K562 (cell line): Measurements from ENCODE around the gene AP2S1. TPM values are rescaled to one million over a fixed set of nuclear protein-coding genes. Genes with fewer than 3 reads are reported as not detected.
A peak's percentile ranks its signal among the peaks of the same experiment; 100 is the strongest.

Source experiments
- ELK3 ChIP-seq: fragments of 450-650 bp; formaldehyde crosslinking; IDR thresholded peaks from 2 replicates; pipeline ENCODE4 v1.4.0; 2020; ENCODE audit warnings: mild to moderate bottlenecking
- FOXA1 ChIP-seq: fragments of 450-650 bp; IDR thresholded peaks from 2 replicates; pipeline ENCODE4 v1.6.1; 2016; ENCODE audit warnings: mild to moderate bottlenecking, borderline replicate concordance
- FOXA3 ChIP-seq, 2 experiments: fragments of 450-650 bp in 1 of 2; sonication (generic) in 1 of 2; formaldehyde crosslinking; IDR thresholded peaks in 1 of 2; conservative IDR thresholded peaks in 1 of 2; 2 replicates each; pipeline versions ENCODE4 v1.4.0 to v1.8.0; 2020 to 2022; ENCODE audit warnings: mild to moderate bottlenecking in 2 of 2, missing genetic modification reagents in 1 of 2
- FOXO4 ChIP-seq: fragments of 450-650 bp; formaldehyde crosslinking; IDR thresholded peaks from 2 replicates; pipeline ENCODE4 v1.4.0; 2020; ENCODE audit warnings: mild to moderate bottlenecking, moderate library complexity
- HEY1 ChIP-seq: fragments of 250-450 bp; sonication (Bioruptor Pico); IDR thresholded peaks from 2 replicates; pipeline ENCODE4 v1.5.0; 2020; ENCODE audit warnings: mild to moderate bottlenecking, moderate library complexity, borderline replicate concordance
- MCM3 ChIP-seq: fragments of 450-650 bp; IDR thresholded peaks from 2 replicates; pipeline ENCODE4 v1.6.1; 2016
- RNF2 ChIP-seq: sonication (generic); IDR thresholded peaks from 2 replicates; pipeline ENCODE4 v1.6.1; 2016
- USF2 ChIP-seq: sonication (generic); formaldehyde crosslinking; IDR thresholded peaks from 2 replicates; pipeline ENCODE4 v1.5.0; 2020; ENCODE audit warnings: missing genetic modification reagents
- ZBTB11 ChIP-seq, 3 experiments: fragments of 200-800 bp in 1 of 3; fragments of 250-450 bp in 1 of 3; fragments of 450-650 bp in 1 of 3; sonication (Bioruptor Pico) in 1 of 3; sonication (Bioruptor generic) in 1 of 3; formaldehyde crosslinking in 1 of 3; IDR thresholded peaks; 2 replicates each; pipeline versions ENCODE4 v1.6.1 to v1.8.0; 2016 to 2022; ENCODE audit warnings: mild to moderate bottlenecking in 2 of 3, missing genetic modification characterization in 2 of 3, missing compliant biosample characterization in 1 of 3, moderate library complexity in 1 of 3
- ZHX1 ChIP-seq: fragments of 150-350 bp; conservative IDR thresholded peaks from 2 replicates; pipeline ENCODE4 v1.6.1; 2014; ENCODE audit warnings: low read length
- ZNF212 ChIP-seq: fragments of 450-650 bp; formaldehyde crosslinking; IDR thresholded peaks from 2 replicates; pipeline ENCODE4 v1.4.0; 2020; ENCODE audit warnings: mild to moderate bottlenecking
- ZNF280B ChIP-seq: fragments of 250-450 bp; sonication (Bioruptor Pico); IDR thresholded peaks from 2 replicates; pipeline ENCODE4 v1.5.1; 2021; ENCODE audit warnings: mild to moderate bottlenecking
- ZNF316 ChIP-seq: fragments of 450-650 bp; IDR thresholded peaks from 2 replicates; pipeline ENCODE4 v1.6.1; 2016
- ZNF717 ChIP-seq: fragments of 250-450 bp; sonication (Bioruptor Pico); IDR thresholded peaks from 2 replicates; pipeline ENCODE4 v1.5.0; 2021
- ZNF77 ChIP-seq: fragments of 250-450 bp; sonication (Bioruptor Pico); IDR thresholded peaks from 2 replicates; pipeline ENCODE4 v1.5.0; 2020
- polyA plus RNA-seq, 8 experiments: library from polyadenylated mRNA; depleted of rRNA in 4 of 8; stranded (reverse) in 5 of 8; unstranded in 3 of 8; fragments of >200 nt; fragmentation: Nextera tagmentation in 2 of 8; fragmentation: Illumina TruSeq in 1 of 8; extraction: Ambion mirVana in 2 of 8; extraction: Trizol in 1 of 8; gene quantifications; 2 replicates each; pipeline versions ENCODE4 v1.2.1 to v1.2.3, GENCODE V29; 2011 to 2014; ENCODE audit warnings: inconsistent platforms in 1 of 8, missing spikeins in 1 of 8
- total RNA-seq, 7 experiments: library from RNA; depleted of rRNA in 6 of 7; stranded (reverse); fragments of >200 nt in 6 of 7; fragmentation: Illumina TruSeq in 2 of 7; extraction: Trizol in 2 of 7; gene quantifications; 2 replicates each; pipeline versions ENCODE4 v1.2.1 to v1.2.3, GENCODE V29; 2011 to 2021; ENCODE audit warnings: low replicate concordance in 1 of 7

Gene AP2S1
- total and polyA plus RNA-seq, 9 of the 15 experiments (the other 6 are each of a cell fraction or from before 2014, with no cell fraction given), result 32.4 to 294 (median 136) TPM

- TF ChIP-seq MCM3 (no peak), ZNF77 (CRISPR knock-in tag) (no peak), USF2 (CRISPR knock-in tag) (no peak), HEY1 (CRISPR knock-in tag) (no peak), ZHX1 (no peak), ZNF717 (CRISPR knock-in tag) (no peak), ZNF316 (peak; percentile 29; the same call in 1 of the 2 replicates), RNF2 (peak; percentile 80), FOXA3 (CRISPR knock-in tag; conservative IDR thresholded peaks at IDR 0.05 in 1 of 2, IDR thresholded peaks at IDR 0.05 in 1 of 2) (no peak), ZNF212 (CRISPR knock-in tag) (no peak), ZBTB11 (CRISPR knock-in tag; IDR thresholded peaks at IDR 0.05) (peak in 2 of 3 experiments; percentile 42 to 95; a peak in 2 of 6 replicates), FOXA1 (no peak), FOXO4 (CRISPR knock-in tag) (no peak), ELK3 (no peak), ZNF280B (no peak)
These were observed at the start of gene AP2S1 (continued) for GRCh38 chr19:46850228-46851203.
